GM12864 (cell line): ENCODE measurements around the gene ANKS4B.

Experiments used
- DNase-seq: peaks from one replicate; pipeline ENCODE4 v3.0.0-alpha.2; 2011; ENCODE audit warnings: low read depth
- H3K4me3 ChIP-seq: 2 replicates; pipeline ENCODE4 v1.5.1; 2011; ENCODE audit warnings: mild to moderate bottlenecking, low read depth, low read length, control low read depth
- TF ChIP-seq, protein P1 (sequence below): IDR thresholded peaks from 2 replicates; pipeline ENCODE4 v1.5.1; 2011; ENCODE audit warnings: low read depth, mild to moderate bottlenecking, moderate library complexity, low read length, control low read depth, inconsistent platforms; ENCODE audit errors: missing control alignments

ANKS4B gene

DNA sequence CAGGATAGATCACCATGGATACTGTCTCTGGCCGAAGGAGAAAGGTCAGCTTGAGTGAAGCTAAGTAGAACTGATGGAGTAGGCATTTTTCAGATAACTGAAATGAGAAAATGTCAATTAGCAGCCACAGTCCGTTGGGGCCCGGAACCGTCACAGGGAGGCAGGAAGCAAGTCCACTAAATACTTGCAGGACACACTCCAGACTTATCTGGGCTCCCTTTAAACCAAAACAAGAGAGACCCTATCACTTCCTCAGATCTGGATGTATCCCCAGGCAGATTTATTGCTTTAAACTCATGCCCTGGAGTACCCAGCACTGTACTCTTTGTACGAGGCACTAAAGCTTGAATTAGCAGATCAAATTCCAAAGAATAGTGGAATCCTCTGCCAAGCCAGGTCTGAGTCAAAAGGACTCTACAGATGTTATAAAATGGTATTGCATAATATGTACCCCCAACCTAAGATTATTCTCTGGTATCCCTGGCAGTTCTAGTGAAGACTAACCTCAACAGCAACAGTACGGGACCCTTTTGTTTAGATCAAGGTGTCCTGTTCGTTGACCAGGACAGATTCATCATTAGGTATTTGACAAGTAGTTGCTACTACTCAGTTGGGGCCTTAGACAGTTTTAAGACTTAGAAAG is 30.2 kb upstream of the ANKS4B start:
- TF ChIP-seq, protein P1, sequence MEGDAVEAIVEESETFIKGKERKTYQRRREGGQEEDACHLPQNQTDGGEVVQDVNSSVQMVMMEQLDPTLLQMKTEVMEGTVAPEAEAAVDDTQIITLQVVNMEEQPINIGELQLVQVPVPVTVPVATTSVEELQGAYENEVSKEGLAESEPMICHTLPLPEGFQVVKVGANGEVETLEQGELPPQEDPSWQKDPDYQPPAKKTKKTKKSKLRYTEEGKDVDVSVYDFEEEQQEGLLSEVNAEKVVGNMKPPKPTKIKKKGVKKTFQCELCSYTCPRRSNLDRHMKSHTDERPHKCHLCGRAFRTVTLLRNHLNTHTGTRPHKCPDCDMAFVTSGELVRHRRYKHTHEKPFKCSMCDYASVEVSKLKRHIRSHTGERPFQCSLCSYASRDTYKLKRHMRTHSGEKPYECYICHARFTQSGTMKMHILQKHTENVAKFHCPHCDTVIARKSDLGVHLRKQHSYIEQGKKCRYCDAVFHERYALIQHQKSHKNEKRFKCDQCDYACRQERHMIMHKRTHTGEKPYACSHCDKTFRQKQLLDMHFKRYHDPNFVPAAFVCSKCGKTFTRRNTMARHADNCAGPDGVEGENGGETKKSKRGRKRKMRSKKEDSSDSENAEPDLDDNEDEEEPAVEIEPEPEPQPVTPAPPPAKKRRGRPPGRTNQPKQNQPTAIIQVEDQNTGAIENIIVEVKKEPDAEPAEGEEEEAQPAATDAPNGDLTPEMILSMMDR: no peak
- DNase-seq: no peak

DNA sequence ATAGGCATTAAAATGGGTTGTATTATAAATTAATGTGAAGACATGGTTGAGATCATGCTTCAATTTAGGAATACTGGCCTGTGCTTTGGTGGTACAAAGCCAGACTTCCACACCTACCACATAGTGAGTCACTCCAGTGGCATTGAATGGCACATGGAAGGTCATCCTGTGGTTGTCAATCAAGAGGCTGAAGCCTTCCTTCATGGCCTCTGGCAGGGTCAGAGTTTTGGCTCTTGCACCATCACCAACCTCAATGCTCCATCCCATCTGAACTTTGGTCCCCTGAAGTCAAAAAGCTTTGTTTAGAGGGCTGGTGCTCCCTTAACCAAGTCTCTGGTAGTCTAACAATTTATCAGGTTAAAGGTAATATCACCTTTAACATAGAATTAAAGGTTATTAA is 28.2 kb upstream of the ANKS4B start:
- TF ChIP-seq, protein P1: no peak
- H3K4me3 ChIP-seq: no peak overlapping the region
- DNase-seq: no peak

More for the DNA sequence above, 30.2 kb upstream of the ANKS4B start:
- no peak overlapping the region for H3K4me3 ChIP-seq

DNA sequence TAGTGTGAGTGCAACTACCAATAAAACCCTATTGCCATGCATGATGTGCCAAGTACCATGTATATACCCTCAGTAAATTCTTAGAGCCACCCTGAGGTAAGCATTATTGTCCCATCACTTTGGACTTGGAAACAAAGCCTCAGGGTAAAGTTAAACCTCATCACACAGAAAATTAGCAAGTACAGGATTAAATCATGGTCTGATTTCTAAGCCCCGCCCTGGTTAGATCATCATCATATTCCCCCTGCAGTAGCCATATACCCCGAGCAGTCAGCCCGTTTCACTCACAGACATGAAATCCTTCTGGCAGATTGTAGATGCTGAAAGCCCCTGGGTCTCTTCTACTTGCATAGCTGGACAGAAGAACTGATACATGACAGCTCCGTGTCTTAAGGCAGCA is 26.9 kb upstream of the ANKS4B start:
- no peak for DNase-seq
- H3K4me3 ChIP-seq: no peak overlapping the region
- TF ChIP-seq, protein P1: no peak

DNA sequence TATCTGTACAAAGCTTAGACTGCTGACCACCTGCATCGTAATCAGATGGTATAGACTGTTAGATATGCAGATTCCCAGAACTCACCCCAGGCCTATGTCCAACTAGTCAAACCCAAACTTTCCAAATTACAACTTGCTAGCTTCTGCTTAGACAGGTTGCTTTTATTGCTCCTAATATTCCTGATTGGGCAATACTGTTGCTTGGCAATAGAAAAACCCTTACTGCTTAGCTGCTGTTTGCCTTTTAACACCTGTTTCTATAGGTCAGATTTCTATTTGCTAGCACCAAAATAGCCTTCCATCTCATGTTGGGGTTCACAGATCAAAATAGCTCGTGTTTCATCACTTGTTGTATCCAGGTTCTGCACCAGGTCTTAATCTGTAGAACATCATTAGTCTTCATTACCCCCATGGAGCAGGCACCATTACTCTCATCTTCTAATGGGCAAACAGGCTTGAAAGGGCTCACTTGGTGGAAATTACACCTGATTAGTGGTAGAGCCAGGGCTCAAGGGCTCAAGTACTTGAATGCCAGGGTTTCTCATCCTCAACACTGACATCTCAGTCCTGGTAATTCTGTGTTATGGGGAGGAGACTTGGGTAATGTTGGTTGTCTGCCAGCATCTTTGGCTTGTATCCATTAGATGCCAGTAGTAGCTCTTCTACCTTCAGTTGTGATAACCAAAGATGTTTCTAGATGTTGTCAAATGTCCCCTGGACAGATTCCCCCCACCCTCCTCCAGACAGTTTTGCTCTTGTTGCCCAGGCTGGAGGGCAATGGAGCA is 24.9 kb upstream of the ANKS4B start:
- no peak for DNase-seq
- H3K4me3 ChIP-seq: no peak overlapping the region
- TF ChIP-seq, protein P1: no peak

DNA sequence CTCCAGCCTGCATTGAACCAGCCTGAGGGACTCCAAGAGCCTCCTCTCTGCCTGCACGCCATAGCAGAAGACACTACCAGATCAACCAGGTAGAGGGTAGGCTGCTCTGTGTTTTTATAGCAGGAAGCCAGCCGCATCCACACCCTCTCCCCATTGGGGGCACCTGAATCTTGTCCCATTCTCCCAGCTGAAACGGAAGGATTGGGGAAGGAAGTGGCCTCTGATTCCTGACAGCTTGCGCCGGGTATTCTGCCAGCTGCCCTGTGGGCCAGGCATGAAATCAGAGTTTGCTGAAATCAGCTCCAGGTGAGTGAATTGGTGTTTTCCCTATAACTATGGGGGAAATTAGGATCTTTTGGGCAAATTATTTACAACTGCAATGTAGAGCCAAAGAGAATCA is 22.0 kb upstream of the ANKS4B start, which contains the start of gene ZP2:
TSS of gene ZP2 (minus strand) at position 89 of the 400 bp plus-strand sequence. CDS start at position 62, 27 bp downstream.
- TF ChIP-seq, protein P1: no peak
- H3K4me3 ChIP-seq: no peak within 1 kb of the TSS
- DNase-seq: no peak

DNA sequence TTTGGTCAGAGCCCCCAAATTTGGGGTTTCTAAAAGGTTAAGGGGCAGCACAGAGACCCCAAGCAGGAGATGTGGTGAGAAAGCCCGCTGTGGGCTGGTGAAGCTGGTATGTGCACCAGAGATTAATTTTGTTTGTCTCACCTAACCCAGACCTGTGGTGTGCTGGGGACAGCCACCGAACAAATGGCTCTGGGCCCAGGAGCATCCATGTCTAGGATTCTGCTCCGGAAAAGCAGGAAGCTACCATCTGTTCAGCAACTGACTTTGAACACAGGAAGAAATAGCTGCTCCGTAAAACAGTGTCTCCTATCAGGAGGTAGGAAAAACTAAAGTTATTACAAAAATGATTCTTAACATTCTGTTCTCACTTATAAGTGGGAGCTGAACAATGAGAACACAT is 19.4 kb upstream of the ANKS4B start:
- H3K4me3 ChIP-seq: no peak overlapping the region
- no peak for DNase-seq
- TF ChIP-seq, protein P1: no peak
